ENCODE data around the gene DRAP1. TPM values are rescaled to one million over a fixed set of nuclear protein-coding genes. Genes with fewer than 3 reads are reported as not detected.

DRAP1 gene, protein sequence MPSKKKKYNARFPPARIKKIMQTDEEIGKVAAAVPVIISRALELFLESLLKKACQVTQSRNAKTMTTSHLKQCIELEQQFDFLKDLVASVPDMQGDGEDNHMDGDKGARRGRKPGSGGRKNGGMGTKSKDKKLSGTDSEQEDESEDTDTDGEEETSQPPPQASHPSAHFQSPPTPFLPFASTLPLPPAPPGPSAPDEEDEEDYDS
- polyA plus RNA-seq: 90.7 TPM

- Mint-ChIP-seq H3K27ac (peak within 1 kb of the TSS; percentile 83 to 98 (median 95)), H3K4me3 (peak within 1 kb of the TSS; percentile 88 to 97 (median 96)), H3K4me1 (peaks cover 14 to 23% (median 15%) of the 10 kb centered on the region in 3 donors), H3K9me3 (no peaks in the 10 kb centered on the region), H3K36me3 (peaks cover 8% of the 10 kb centered on the region), H3K27me3 (no peaks in the 10 kb centered on the region)
Measured at GRCh38 chr11:65919141-65919572, at the start of gene DRAP1. Gene DRAP1 (plus strand): TSS chr11:65919426. CDS start chr11:65919502, 76 bp downstream.

DNA sequence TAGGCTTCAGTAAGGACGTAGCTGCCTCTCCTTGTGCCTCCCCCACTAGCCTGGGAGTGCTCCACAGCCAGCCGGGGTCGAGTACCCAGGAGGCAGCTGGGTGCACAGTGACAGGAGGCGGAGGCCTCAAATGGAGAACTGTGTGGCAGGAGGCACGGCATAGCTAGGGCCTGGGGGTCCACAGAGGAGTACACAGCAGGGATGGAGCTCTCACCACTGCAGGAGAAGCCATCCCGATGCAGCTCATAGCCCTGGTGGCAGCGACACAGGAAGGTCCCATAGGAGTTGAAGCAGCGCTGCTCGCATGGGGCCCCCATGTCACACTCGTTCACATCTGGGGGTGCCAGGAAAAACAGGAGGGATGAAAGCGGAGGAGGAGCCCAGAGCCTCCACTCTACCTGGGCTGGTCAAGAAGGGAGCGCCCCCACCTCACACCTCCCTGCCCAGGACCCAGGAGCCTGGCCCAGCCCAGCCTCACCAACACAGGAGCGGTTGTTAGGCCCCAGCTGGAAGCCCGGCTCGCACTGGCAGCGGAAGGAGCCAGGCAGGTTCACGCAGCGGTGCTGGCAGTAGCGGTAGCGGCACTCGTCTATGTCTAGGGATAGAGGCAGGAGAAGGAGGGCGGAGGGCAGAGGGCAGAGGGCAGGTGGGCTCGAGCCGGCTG lies 49.5 kb upstream of the DRAP1 start:
- Mint-ChIP-seq H3K36me3 (peaks cover 2% of the 10 kb centered on the region), H3K9me3 (no peaks in the 10 kb centered on the region), H3K4me3 (peak overlapping the region in 1 of 4 donors; percentile 60), H3K4me1 (peaks cover 5 to 13% (median 12%) of the 10 kb centered on the region in 3 donors), H3K27ac (peak overlapping the region in 1 of 3 donors; percentile 18), H3K27me3 (peaks cover 5% of the 10 kb centered on the region)

- no peaks in the 10 kb centered on the region for H3K9me3 Mint-ChIP-seq
- peaks cover 5% of the 10 kb centered on the region for H3K27me3 Mint-ChIP-seq
- peak overlapping the region in 2 of 4 donors; percentile 55 to 60 for H3K4me3 Mint-ChIP-seq
- peak overlapping the region in 1 of 3 donors; percentile 18 for H3K27ac Mint-ChIP-seq
- H3K4me1 Mint-ChIP-seq: peaks cover 5 to 13% (median 12%) of the 10 kb centered on the region in 3 donors
- H3K36me3 Mint-ChIP-seq: peaks cover 2% of the 10 kb centered on the region
Measured at GRCh38 chr11:65870307-65870658, 48.9 kb upstream of the DRAP1 start.

- H3K27ac Mint-ChIP-seq: peak overlapping the region in 1 of 3 donors; percentile 39
- H3K4me1 Mint-ChIP-seq: peaks cover 5 to 13% (median 12%) of the 10 kb centered on the region in 3 donors
- peak overlapping the region in 2 of 4 donors; percentile 55 to 60 for H3K4me3 Mint-ChIP-seq
- H3K9me3 Mint-ChIP-seq: no peaks in the 10 kb centered on the region
- H3K27me3 Mint-ChIP-seq: peaks cover 5% of the 10 kb centered on the region
- H3K36me3 Mint-ChIP-seq: peaks cover 2% of the 10 kb centered on the region
Measured at GRCh38 chr11:65870706-65871681, 48.2 kb upstream of the DRAP1 start.

- Mint-ChIP-seq H3K4me3 (peak overlapping the region; percentile 8 to 60 (median 29)), H3K27me3 (peaks cover 5% of the 10 kb centered on the region), H3K4me1 (peaks cover 5 to 13% (median 12%) of the 10 kb centered on the region in 3 donors), H3K9me3 (no peaks in the 10 kb centered on the region), H3K27ac (no peak overlapping the region), H3K36me3 (peaks cover 2% of the 10 kb centered on the region)
Measured at GRCh38 chr11:65871811-65872548, 47.2 kb upstream of the DRAP1 start.

DNA sequence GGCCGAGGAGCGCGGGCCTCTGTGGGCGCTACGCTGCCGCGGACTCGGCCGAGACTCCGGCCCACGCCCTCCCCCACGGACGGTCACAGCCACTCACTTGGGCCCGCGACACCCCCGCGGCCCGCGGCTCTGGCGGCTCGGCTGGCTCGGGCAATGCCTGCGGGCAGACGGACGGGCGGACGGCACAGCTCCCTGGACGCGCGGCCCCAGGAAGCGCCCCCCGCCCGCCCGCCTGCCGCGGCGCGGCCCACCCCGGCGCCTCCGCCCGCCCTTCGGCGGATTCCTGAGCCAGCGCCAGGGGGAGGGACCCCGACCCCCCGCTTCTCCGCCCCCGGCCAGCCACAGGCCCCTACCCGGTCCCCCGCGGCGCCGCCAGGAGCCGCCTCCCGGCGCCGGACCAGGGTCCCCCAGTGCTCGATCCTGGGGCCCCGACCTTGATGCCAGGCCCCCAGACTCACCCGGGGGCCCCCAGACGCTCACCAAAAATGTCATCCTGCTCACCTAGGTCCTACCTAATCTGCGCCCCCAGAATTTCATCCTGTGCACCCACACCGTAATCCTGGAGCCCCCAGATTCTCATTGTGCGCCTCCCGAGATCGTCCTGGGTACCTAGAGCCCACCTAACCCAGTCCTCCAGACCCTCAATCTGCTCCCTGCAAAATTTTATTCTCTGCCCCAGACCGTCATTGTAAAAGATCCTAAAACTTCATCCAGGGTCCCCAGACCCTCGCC lies 46.5 kb upstream of the DRAP1 start, which contains the start of gene EFEMP2:
Gene EFEMP2 (minus strand): TSS at position 215 of the 732 bp plus-strand sequence. CDS start 446 bp downstream, outside the sequence.
- Mint-ChIP-seq H3K27ac (peak within 1 kb of the TSS; percentile 79 to 91 (median 87)), H3K27me3 (peaks cover 5% of the 10 kb centered on the region), H3K4me1 (peaks cover 5 to 13% (median 12%) of the 10 kb centered on the region in 3 donors), H3K36me3 (no peaks in the 10 kb centered on the region), H3K4me3 (peak within 1 kb of the TSS; percentile 80 to 95 (median 89)), H3K9me3 (no peaks in the 10 kb centered on the region)

DNA sequence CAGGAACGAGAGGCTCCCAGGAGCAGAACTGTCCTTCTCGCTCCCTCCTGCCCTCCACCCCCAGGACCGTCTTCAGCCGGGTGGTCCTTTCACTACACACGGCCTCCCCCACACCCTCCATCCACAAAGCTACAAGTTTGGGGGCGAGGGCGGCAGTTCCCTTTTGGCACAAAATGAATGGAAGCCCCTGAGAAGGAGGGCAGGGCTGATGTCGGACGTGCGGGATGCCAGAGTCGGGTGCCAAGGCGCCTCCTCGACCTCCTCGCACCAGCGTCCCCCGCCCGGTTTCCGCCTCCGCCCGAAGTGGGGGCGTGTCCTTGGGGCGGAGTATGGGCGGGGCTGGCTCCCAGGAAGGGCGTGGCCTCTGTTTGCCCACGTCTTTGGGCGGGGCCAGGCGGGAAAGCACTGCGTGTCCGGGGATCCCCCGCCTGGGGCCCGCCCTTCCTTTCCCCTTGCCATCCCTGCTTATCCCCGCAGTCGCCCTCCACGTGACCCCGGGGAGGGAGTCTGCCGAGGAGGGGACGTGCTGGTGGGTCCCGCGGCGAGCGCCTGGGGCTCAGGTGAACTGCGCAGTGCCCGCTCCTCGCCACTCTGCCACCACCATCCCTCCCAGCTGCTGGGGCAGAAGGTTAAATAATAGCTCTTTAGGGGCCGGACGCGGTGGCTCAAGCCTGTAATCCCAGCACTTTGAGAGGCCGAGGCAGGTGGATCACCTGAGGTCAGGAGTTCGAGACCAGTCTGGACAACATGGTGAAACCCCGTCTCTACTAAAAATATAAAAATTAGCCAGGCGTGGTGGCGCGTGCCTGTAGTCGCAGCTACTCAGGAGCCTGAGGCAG lies 45.7 kb upstream of the DRAP1 start:
- Mint-ChIP-seq H3K27me3 (peaks cover 5% of the 10 kb centered on the region), H3K27ac (peak overlapping the region; percentile 79 to 91 (median 87)), H3K4me3 (peak overlapping the region; percentile 80 to 95 (median 89)), H3K36me3 (no peaks in the 10 kb centered on the region), H3K9me3 (no peaks in the 10 kb centered on the region), H3K4me1 (peaks cover 5 to 13% (median 12%) of the 10 kb centered on the region in 3 donors)

DNA sequence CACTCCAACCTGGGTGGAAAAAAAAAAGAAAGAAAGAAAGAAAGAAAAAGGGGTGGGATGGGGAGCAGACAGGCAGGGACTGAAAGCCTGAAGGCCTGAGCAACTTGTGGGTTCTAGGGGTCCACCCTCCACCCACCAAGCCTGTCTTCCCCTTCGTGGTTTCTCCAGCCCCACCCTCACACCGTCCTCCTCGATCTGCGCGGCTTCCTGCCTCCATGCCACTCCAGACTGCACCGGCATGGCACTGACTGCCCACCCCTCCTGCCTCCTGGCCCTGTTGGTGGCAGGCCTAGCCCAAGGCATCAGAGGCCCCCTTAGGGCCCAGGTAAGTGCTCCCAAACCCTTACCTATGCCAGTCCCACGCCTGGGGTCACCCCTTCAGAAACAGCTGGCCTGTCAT lies 39.6 kb upstream of the DRAP1 start, which contains the start of gene CTSW:
Gene CTSW (plus strand): TSS at position 221 of the 400 bp plus-strand sequence. CDS start 18 bp downstream, at position 239.
- no peaks in the 10 kb centered on the region for H3K36me3 Mint-ChIP-seq

DNA sequence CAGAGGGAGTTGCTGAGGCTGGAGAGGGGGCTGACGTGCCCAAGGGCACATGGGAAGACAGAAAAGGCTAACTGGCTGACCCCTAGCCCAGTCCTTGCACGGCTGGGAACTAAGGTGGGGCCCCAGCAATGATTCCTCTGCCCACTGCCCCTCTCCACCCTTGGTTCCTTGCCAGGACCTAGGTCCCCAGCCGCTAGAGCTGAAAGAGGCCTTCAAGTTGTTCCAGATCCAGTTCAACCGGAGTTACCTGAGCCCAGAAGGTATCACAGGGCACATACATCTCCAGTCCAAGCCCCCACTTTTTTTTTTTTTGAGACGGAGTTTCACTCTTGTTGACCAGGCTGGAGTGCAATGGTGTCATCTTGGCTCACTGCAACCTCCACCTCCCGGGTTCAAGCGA lies 39.2 kb upstream of the DRAP1 start:
- peaks cover 6 to 7% (median 7%) of the 10 kb centered on the region in 3 donors for H3K4me1 Mint-ChIP-seq
- no peaks in the 10 kb centered on the region for H3K36me3 Mint-ChIP-seq
- H3K27me3 Mint-ChIP-seq: no peaks in the 10 kb centered on the region
- H3K4me3 Mint-ChIP-seq: peak overlapping the region in 1 of 4 donors; percentile 65
- H3K27ac Mint-ChIP-seq: peak overlapping the region in 1 of 3 donors; percentile 74
- H3K9me3 Mint-ChIP-seq: no peaks in the 10 kb centered on the region

More for the DNA sequence above, 39.6 kb upstream of the DRAP1 start, which contains the start of gene CTSW:
- no peaks in the 10 kb centered on the region for H3K27me3 Mint-ChIP-seq
- H3K9me3 Mint-ChIP-seq: no peaks in the 10 kb centered on the region
- H3K27ac Mint-ChIP-seq: peak within 1 kb of the TSS in 1 of 3 donors; percentile 74
- peak within 1 kb of the TSS in 1 of 4 donors; percentile 84 for H3K4me3 Mint-ChIP-seq
- H3K4me1 Mint-ChIP-seq: peaks cover 2 to 6% (median 3%) of the 10 kb centered on the region in 3 donors

DNA sequence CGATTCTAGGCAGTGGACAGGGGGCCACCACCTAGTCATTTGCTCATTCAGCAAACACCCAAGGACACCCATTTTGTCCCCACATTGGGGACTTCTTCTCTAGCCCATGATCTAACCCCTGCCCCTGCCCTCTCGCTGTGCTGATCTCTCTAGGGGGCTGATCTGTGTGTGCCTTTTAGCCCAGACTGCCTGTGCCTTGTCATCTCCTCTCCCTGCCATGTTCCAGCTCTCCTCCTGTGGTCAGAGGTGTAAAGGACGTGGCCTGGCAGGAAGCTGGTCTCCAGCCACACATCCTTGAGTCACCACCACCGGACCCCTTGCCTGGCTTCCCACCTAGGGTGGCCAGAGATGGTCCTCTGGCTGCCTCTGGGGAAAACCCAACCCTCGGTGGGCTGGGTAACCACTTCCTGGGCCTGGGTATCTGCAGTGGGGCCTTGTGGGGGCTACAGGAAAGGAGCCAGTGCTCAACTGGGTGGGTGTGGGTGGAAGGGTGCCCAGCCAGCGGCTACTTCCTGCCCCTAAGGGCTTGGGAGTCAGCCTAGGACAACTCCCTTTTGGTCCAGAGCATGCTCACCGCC lies 38.3 kb upstream of the DRAP1 start:
- Mint-ChIP-seq H3K4me3 (peak overlapping the region in 1 of 4 donors; percentile 84), H3K4me1 (peaks cover 8 to 11% (median 9%) of the 10 kb centered on the region in 3 donors), H3K9me3 (no peaks in the 10 kb centered on the region), H3K27me3 (no peaks in the 10 kb centered on the region), H3K36me3 (no peaks in the 10 kb centered on the region), H3K27ac (peak overlapping the region in 1 of 3 donors; percentile 74)

- Mint-ChIP-seq H3K9me3 (no peaks in the 10 kb centered on the region), H3K4me3 (peak overlapping the region in 1 of 4 donors; percentile 45), H3K4me1 (peaks cover 8 to 15% (median 13%) of the 10 kb centered on the region in 3 donors), H3K36me3 (no peaks in the 10 kb centered on the region), H3K27ac (no peak overlapping the region), H3K27me3 (no peaks in the 10 kb centered on the region)
Measured at GRCh38 chr11:65882120-65883057, 36.8 kb upstream of the DRAP1 start.
